HuH-7 (cell line): Measurements from ENCODE around the gene NANOGP8.

Experiments
- DNase-seq: peaks from one replicate; pipeline ENCODE4 v3.0.0; 2011; ENCODE audit warnings: low spot score

Gene NANOGP8

GRCh38 chr15:35060591-35060990 is 24.5 kb downstream of the NANOGP8 start:
- DNase-seq: no peak

DNA sequence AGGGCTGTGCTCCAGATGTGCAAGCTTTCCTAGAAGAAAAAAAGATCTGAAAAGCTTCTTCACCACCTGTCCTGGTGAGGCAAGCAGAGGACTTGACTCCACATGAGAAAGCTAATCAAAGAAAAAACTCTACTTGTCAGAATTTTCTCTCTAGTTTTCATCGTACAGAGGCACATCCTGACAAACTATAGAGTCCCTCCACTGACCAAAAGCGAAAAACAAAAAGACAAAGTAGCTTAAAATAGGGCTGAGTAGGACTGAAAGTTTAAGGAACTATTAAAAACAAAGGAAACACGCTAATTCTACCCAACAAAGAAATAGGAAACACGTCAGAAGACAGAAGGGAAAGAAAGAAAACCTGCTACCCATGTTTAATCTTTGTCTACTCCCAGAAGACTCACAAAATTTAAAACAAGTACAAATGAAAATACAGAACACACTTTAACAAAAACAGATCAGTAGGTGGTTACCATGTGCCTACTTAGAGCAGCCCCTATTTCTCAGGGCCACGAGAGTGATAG is 26.5 kb downstream of the NANOGP8 start:
- no peak for DNase-seq

DNA sequence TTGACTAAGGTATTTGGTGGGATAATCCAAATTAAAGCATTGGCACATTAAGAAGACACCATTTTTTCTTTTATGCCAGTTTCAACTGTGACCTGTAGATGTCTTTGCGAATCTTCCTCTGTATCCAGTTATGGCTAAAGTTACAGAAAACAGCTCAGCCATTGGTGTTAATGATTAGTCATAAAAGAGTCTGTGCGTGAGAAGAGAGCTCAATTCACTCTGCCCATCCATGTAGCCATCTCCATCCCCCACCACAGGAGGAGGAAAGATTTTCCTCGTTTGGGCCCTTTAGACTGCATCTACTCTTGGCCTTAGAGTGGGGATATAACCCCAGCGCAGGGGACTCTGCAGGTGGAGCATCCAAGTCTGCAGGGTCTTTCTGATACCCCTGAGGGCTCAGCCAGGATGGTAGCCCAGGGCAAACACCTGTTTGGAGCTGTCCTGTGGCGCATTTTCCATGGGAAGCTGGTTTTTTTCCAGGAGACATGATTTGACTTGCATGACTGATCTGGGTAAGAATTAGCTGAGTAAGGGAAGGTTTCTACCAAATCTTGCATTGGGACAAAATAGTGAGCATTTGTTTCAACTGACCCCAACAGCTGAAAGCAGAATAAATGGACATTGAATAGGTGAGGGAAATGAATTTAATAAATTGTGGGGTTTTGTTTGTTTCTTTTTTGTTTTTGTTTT is 29.5 kb downstream of the NANOGP8 start:
- no peak for DNase-seq

GRCh38 chr15:35054380-35054779 is 30.7 kb downstream of the NANOGP8 start:
- DNase-seq: no peak

DNA sequence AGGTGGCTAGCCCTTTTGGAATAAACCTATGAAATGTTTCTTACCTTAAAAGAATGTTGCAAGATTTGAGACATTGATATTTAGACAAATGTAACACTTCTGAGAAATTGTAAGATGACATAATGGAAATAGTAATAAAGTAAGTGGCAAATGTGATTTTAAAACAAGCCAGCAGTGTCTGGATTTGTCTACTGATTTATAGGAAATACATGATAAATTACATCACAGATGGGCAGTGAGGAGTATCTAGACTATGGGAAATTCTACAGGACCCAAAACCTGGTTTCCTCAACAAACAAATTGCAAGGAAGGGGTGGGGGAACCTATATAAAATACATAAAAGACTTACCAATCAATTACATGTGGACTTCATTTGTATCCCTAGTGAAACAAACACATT is 37.1 kb downstream of the NANOGP8 start:
- no peak for DNase-seq

- DNase-seq: peak; percentile 10
These were observed 37.6 kb downstream of the NANOGP8 start for GRCh38 chr15:35047528-35047927.

GRCh38 chr15:35043373-35044095 is 41.6 kb downstream of the NANOGP8 start:
- no peak for DNase-seq

DNA sequence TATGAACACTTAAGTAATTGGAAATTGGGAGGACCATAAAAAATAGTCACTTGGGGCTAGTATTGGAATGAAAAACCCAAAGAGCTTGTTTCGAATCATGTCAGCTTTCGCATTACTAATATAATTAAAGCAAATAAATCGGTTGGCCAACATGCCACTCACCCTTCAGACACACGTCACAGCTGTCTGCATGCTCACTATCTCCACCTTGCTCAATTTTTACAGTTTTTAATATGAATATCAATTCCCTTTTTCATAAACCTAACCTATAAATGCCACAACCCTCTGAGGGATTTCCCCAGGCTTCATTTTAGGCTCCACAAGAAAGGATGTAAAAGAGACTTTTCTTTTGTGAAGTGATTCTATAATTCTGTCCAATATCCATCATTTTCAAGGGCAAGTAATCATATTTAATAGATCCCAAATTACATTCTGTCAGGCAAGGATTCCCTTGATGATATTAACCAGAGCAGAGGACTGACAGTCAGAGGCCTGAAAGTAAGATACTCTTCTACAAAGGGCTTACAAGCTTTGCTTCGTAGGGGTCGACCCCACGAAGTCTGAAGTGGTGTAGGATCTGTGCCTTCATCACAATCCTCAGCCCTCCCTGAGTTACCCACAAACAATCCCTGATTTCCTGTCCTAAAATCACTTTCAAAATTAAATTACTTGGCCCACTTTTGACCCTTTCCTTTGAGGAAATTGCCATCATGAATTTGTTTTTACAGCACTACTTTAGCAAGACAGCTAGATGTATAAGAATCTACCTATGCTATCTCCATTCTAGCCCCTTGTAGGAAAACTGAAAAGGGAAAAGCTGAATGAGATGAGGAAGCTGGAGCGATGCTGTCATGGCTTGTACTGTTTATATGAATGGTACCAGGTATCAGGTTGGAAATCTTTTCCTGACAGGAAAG is 44.5 kb downstream of the NANOGP8 start:
- DNase-seq: no peak

DNA sequence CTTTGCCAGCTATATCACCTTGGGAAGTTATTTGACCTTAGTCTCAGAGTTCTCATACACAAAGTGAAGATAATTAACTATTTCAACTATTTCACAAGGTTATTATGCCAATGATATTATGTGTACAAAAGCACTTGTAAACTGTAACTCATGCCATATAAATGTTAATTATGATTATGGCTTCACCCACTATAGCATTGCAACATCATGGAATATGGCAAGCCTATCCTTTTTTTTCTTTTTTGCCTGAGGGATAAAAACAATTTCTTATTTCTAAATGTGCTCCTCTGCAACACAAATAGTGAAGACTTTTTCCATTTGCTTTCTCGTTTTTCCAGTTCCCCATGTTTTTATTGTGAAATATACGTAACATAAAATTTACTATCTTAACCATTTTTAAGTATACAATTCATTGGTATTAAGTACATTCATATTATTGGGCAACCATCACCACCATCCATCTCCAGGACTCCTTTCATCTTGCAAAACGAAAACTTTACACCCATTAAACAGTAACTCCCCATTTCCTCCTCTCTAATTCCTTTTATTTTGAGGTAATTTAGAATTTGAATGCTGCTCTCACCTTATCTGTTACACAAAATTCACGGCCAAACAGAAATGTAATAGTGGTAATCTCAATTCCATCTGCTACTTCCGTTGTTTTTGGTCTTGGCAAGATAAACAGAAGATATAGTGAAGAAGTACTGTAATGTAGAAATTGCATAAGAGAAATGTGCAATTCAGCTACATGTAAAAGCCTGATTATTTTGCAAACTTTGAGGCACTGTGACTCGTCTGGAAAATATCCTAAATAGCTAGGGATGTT is 46.3 kb downstream of the NANOGP8 start:
- DNase-seq: no peak
